Dedifferentiated amniotic fluid mesenchymal stem cell (primary cell): ENCODE data around the gene QSOX2.

Experiments used
- DNase-seq: peaks from one replicate; pipeline ENCODE4 v3.0.0-alpha.2; 2016; ENCODE audit errors: extremely low spot score

QSOX2 gene

GRCh38 chr9:136252846-136253245, 7.2 kb upstream of the QSOX2 start:
- DNase-seq, result no peak

GRCh38 chr9:136252281-136252680, 6.7 kb upstream of the QSOX2 start:
- no peak for DNase-seq

- DNase-seq, result no peak
These were observed 5.9 kb upstream of the QSOX2 start for GRCh38 chr9:136251264-136252115.

GRCh38 chr9:136250676-136251075, 5.1 kb upstream of the QSOX2 start:
- no peak for DNase-seq

- no peak for DNase-seq
These were observed 4.4 kb upstream of the QSOX2 start for GRCh38 chr9:136249877-136250559.

GRCh38 chr9:136248951-136249876, 3.6 kb upstream of the QSOX2 start:
- no peak for DNase-seq

GRCh38 chr9:136247947-136248637, 2.5 kb upstream of the QSOX2 start:
- DNase-seq, result no peak

- no peak for DNase-seq
These were observed 1.9 kb upstream of the QSOX2 start for GRCh38 chr9:136247551-136247916.

GRCh38 chr9:136246849-136247550, 1.4 kb upstream of the QSOX2 start:
- no peak for DNase-seq

GRCh38 chr9:136244969-136245218, 718 bp downstream of the QSOX2 start:
- no peak for DNase-seq

- no peak for DNase-seq
These were observed 1.3 kb downstream of the QSOX2 start for GRCh38 chr9:136244122-136244968.

GRCh38 chr9:136243631-136244030, 2.0 kb downstream of the QSOX2 start:
- DNase-seq, result no peak

- DNase-seq, result no peak
These were observed 2.6 kb downstream of the QSOX2 start for GRCh38 chr9:136242918-136243525.

GRCh38 chr9:136242248-136242647, 3.4 kb downstream of the QSOX2 start:
- no peak for DNase-seq

GRCh38 chr9:136241542-136241941, 4.1 kb downstream of the QSOX2 start:
- no peak for DNase-seq

- DNase-seq, result no peak
These were observed 4.7 kb downstream of the QSOX2 start for GRCh38 chr9:136240941-136241340.

GRCh38 chr9:136239983-136240330, 5.7 kb downstream of the QSOX2 start:
- DNase-seq, result no peak

- DNase-seq, result no peak
These were observed 6.3 kb downstream of the QSOX2 start for GRCh38 chr9:136239135-136239982.

GRCh38 chr9:136238342-136238732, 7.3 kb downstream of the QSOX2 start:
- DNase-seq, result no peak
